ENCODE measurements around the gene ARFRP1. TPM values are rescaled to one million over a fixed set of nuclear protein-coding genes. Genes with fewer than 3 reads are reported as not detected.

The ARFRP1 gene
- total RNA-seq, 1 experiment from 2014 or later: 15.1 TPM

- Histone ChIP-seq H3K27ac (ENCODE audit: low read length) (no peak overlapping the region), H3K4me1 (ENCODE audit: low read length) (no peaks in the 10 kb centered on the region), H4K20me1 (ENCODE audit: insufficient read depth, low read depth, low read length) (no peaks in the 10 kb centered on the region), H3K4me3 (ENCODE audit: low read length) (no peak overlapping the region), H3K9me2 (replicated peaks; ENCODE audit: insufficient read depth, low read length) (no peaks in the 10 kb centered on the region), H2AFZ (ENCODE audit: low read length) (no peak overlapping the region), H3K4me2 (ENCODE audit: low read depth, low read length, poor library complexity, severe bottlenecking) (no peak overlapping the region), H3K79me2 (ENCODE audit: low read length) (no peaks in the 10 kb centered on the region), H3K27me3 (ENCODE audit: low read length) (no peaks in the 10 kb centered on the region), H3K9me3 (ENCODE audit: low read length) (no peaks in the 10 kb centered on the region), H3K36me3 (ENCODE audit: insufficient read depth, low read length) (0 out of 2 replicates have a peak, but pooled peaks cover 2% of the 10 kb centered on the region), H3K9ac (ENCODE audit: low read length) (no peak overlapping the region)
- no peak for DNase-seq
These were observed 20.2 kb downstream of the ARFRP1 start for GRCh38 chr20:63687419-63688178.

- no peak overlapping the region for H3K4me3 ChIP-seq (ENCODE audit: low read length)
- H3K4me2 ChIP-seq (ENCODE audit: low read depth, low read length, poor library complexity, severe bottlenecking): no peak overlapping the region
- H3K4me1 ChIP-seq (ENCODE audit: low read length): no peaks in the 10 kb centered on the region
- no peak for DNase-seq
- no peaks in the 10 kb centered on the region for H4K20me1 ChIP-seq (ENCODE audit: insufficient read depth, low read depth, low read length)
- 0 out of 2 replicates have a peak, but pooled peaks cover 2% of the 10 kb centered on the region for H3K36me3 ChIP-seq (ENCODE audit: insufficient read depth, low read length)
- H3K9me3 ChIP-seq (ENCODE audit: low read length): no peaks in the 10 kb centered on the region
- H3K9me2 ChIP-seq (replicated peaks; ENCODE audit: insufficient read depth, low read length): no peaks in the 10 kb centered on the region
- H3K27me3 ChIP-seq (ENCODE audit: low read length): no peaks in the 10 kb centered on the region
- no peaks in the 10 kb centered on the region for H3K79me2 ChIP-seq (ENCODE audit: low read length)
- H3K9ac ChIP-seq (ENCODE audit: low read length): no peak overlapping the region
- H3K27ac ChIP-seq (ENCODE audit: low read length): no peak overlapping the region
- H2AFZ ChIP-seq (ENCODE audit: low read length): no peak overlapping the region
These were observed 21.1 kb downstream of the ARFRP1 start for GRCh38 chr20:63686492-63687321.

GRCh38 chr20:63686094-63686491 lies 21.7 kb downstream of the ARFRP1 start:
- Histone ChIP-seq H3K79me2 (ENCODE audit: low read length) (no peaks in the 10 kb centered on the region), H3K27me3 (ENCODE audit: low read length) (no peaks in the 10 kb centered on the region), H3K27ac (ENCODE audit: low read length) (no peak overlapping the region), H4K20me1 (ENCODE audit: insufficient read depth, low read depth, low read length) (no peaks in the 10 kb centered on the region), H3K4me1 (ENCODE audit: low read length) (no peaks in the 10 kb centered on the region), H3K36me3 (ENCODE audit: insufficient read depth, low read length) (no peaks in the 10 kb centered on the region), H3K4me3 (ENCODE audit: low read length) (no peak overlapping the region), H3K4me2 (ENCODE audit: low read depth, low read length, poor library complexity, severe bottlenecking) (no peak overlapping the region), H3K9ac (ENCODE audit: low read length) (no peak overlapping the region), H2AFZ (ENCODE audit: low read length) (no peak overlapping the region), H3K9me2 (replicated peaks; ENCODE audit: insufficient read depth, low read length) (no peaks in the 10 kb centered on the region), H3K9me3 (ENCODE audit: low read length) (no peaks in the 10 kb centered on the region)
- no peak for DNase-seq

GRCh38 chr20:63685269-63686026 lies 22.3 kb downstream of the ARFRP1 start:
- Histone ChIP-seq H3K9me3 (ENCODE audit: low read length) (no peaks in the 10 kb centered on the region), H4K20me1 (ENCODE audit: insufficient read depth, low read depth, low read length) (no peaks in the 10 kb centered on the region), H3K4me2 (ENCODE audit: low read depth, low read length, poor library complexity, severe bottlenecking) (no peak overlapping the region), H3K27me3 (ENCODE audit: low read length) (no peaks in the 10 kb centered on the region), H3K4me3 (ENCODE audit: low read length) (no peak overlapping the region), H3K79me2 (ENCODE audit: low read length) (no peaks in the 10 kb centered on the region), H3K36me3 (ENCODE audit: insufficient read depth, low read length) (no peaks in the 10 kb centered on the region), H2AFZ (ENCODE audit: low read length) (no peak overlapping the region), H3K9me2 (replicated peaks; ENCODE audit: insufficient read depth, low read length) (no peaks in the 10 kb centered on the region), H3K27ac (ENCODE audit: low read length) (no peak overlapping the region), H3K9ac (ENCODE audit: low read length) (no peak overlapping the region), H3K4me1 (ENCODE audit: low read length) (no peaks in the 10 kb centered on the region)
- no peak for DNase-seq

- no peak overlapping the region for H3K9ac ChIP-seq (ENCODE audit: low read length)
- H3K36me3 ChIP-seq (ENCODE audit: insufficient read depth, low read length): no peaks in the 10 kb centered on the region
- no peak for DNase-seq
- no peak overlapping the region for H3K4me3 ChIP-seq (ENCODE audit: low read length)
- no peaks in the 10 kb centered on the region for H3K9me2 ChIP-seq (replicated peaks; ENCODE audit: insufficient read depth, low read length)
- no peaks in the 10 kb centered on the region for H3K27me3 ChIP-seq (ENCODE audit: low read length)
- no peaks in the 10 kb centered on the region for H3K79me2 ChIP-seq (ENCODE audit: low read length)
- no peak overlapping the region for H2AFZ ChIP-seq (ENCODE audit: low read length)
- H3K4me2 ChIP-seq (ENCODE audit: low read depth, low read length, poor library complexity, severe bottlenecking): no peak overlapping the region
- no peaks in the 10 kb centered on the region for H3K9me3 ChIP-seq (ENCODE audit: low read length)
- H4K20me1 ChIP-seq (ENCODE audit: insufficient read depth, low read depth, low read length): no peaks in the 10 kb centered on the region
- no peak overlapping the region for H3K27ac ChIP-seq (ENCODE audit: low read length)
- H3K4me1 ChIP-seq (ENCODE audit: low read length): no peaks in the 10 kb centered on the region
These were observed 25.2 kb downstream of the ARFRP1 start for GRCh38 chr20:63682384-63683139.

- H3K79me2 ChIP-seq (ENCODE audit: low read length): no peaks in the 10 kb centered on the region
- H3K9me3 ChIP-seq (ENCODE audit: low read length): no peaks in the 10 kb centered on the region
- no peak overlapping the region for H3K9ac ChIP-seq (ENCODE audit: low read length)
- no peak overlapping the region for H3K27ac ChIP-seq (ENCODE audit: low read length)
- no peaks in the 10 kb centered on the region for H3K9me2 ChIP-seq (replicated peaks; ENCODE audit: insufficient read depth, low read length)
- H3K4me3 ChIP-seq (ENCODE audit: low read length): no peak overlapping the region
- no peaks in the 10 kb centered on the region for H3K4me1 ChIP-seq (ENCODE audit: low read length)
- DNase-seq: no peak
- H4K20me1 ChIP-seq (ENCODE audit: insufficient read depth, low read depth, low read length): no peaks in the 10 kb centered on the region
- no peak overlapping the region for H2AFZ ChIP-seq (ENCODE audit: low read length)
- H3K27me3 ChIP-seq (ENCODE audit: low read length): no peaks in the 10 kb centered on the region
- no peak overlapping the region for H3K4me2 ChIP-seq (ENCODE audit: low read depth, low read length, poor library complexity, severe bottlenecking)
- no peaks in the 10 kb centered on the region for H3K36me3 ChIP-seq (ENCODE audit: insufficient read depth, low read length)
These were observed 26.1 kb downstream of the ARFRP1 start for GRCh38 chr20:63681609-63682142.

- H3K79me2 ChIP-seq (ENCODE audit: low read length): no peaks in the 10 kb centered on the region
- no peaks in the 10 kb centered on the region for H3K27me3 ChIP-seq (ENCODE audit: low read length)
- no peaks in the 10 kb centered on the region for H3K36me3 ChIP-seq (ENCODE audit: insufficient read depth, low read length)
- H3K27ac ChIP-seq (ENCODE audit: low read length): no peak overlapping the region
- no peaks in the 10 kb centered on the region for H3K4me1 ChIP-seq (ENCODE audit: low read length)
- H2AFZ ChIP-seq (ENCODE audit: low read length): no peak overlapping the region
- no peaks in the 10 kb centered on the region for H4K20me1 ChIP-seq (ENCODE audit: insufficient read depth, low read depth, low read length)
- no peak overlapping the region for H3K4me3 ChIP-seq (ENCODE audit: low read length)
- H3K9me3 ChIP-seq (ENCODE audit: low read length): no peaks in the 10 kb centered on the region
- DNase-seq: no peak
- no peaks in the 10 kb centered on the region for H3K9me2 ChIP-seq (replicated peaks; ENCODE audit: insufficient read depth, low read length)
- no peak overlapping the region for H3K4me2 ChIP-seq (ENCODE audit: low read depth, low read length, poor library complexity, severe bottlenecking)
- no peak overlapping the region for H3K9ac ChIP-seq (ENCODE audit: low read length)
These were observed 26.7 kb downstream of the ARFRP1 start for GRCh38 chr20:63680857-63681608.

Measured in Karpas-422 (cell line).